Measurements from ENCODE around the gene EPX.

- TF ChIP-seq, protein P1, sequence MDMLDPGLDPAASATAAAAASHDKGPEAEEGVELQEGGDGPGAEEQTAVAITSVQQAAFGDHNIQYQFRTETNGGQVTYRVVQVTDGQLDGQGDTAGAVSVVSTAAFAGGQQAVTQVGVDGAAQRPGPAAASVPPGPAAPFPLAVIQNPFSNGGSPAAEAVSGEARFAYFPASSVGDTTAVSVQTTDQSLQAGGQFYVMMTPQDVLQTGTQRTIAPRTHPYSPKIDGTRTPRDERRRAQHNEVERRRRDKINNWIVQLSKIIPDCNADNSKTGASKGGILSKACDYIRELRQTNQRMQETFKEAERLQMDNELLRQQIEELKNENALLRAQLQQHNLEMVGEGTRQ (IDR thresholded peaks at IDR 0.05) = no peak
- TF ChIP-seq RAD21 (conservative IDR thresholded peaks at IDR 0.05 in 1 of 2, IDR thresholded peaks at IDR 0.05 in 1 of 2) (no peak), CTCF (IDR thresholded peaks at IDR 0.05) (no peak), NFE2L2 (conservative IDR thresholded peaks at IDR 0.05; ENCODE audit: low read length) (no peak), POLR2A (IDR thresholded peaks at IDR 0.05; ENCODE audit: low read length) (no peak), CBX8 (IDR thresholded peaks at IDR 0.05) (no peak)
- TF ChIP-seq, protein P2, sequence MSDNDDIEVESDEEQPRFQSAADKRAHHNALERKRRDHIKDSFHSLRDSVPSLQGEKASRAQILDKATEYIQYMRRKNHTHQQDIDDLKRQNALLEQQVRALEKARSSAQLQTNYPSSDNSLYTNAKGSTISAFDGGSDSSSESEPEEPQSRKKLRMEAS (IDR thresholded peaks at IDR 0.05) = no peak
- TF ChIP-seq, protein P3, sequence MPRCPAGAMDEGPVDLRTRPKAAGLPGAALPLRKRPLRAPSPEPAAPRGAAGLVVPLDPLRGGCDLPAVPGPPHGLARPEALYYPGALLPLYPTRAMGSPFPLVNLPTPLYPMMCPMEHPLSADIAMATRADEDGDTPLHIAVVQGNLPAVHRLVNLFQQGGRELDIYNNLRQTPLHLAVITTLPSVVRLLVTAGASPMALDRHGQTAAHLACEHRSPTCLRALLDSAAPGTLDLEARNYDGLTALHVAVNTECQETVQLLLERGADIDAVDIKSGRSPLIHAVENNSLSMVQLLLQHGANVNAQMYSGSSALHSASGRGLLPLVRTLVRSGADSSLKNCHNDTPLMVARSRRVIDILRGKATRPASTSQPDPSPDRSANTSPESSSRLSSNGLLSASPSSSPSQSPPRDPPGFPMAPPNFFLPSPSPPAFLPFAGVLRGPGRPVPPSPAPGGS (IDR thresholded peaks at IDR 0.05) = no peak
These were observed 43.3 kb downstream of the EPX start for GRCh38 chr17:58235821-58236220.
